RWPE2 (cell line): Measurements from ENCODE around the gene WDR43.

ENCODE experiments used
- ATAC-seq: fragments of 200-7000 bp; cut with Tn5 transposase; 3 replicates; pipeline ENCODE4 v1.9.1; 2021; ENCODE audit warnings: low read depth
- DNase-seq: peaks from one replicate; pipeline ENCODE4 v3.0.0-alpha.2; 2020; ENCODE audit warnings: low spot score
- H3K27ac ChIP-seq: fragments of 450-650 bp; 2 replicates; pipeline ENCODE4 v1.5.1; 2017; ENCODE audit warnings: mild to moderate bottlenecking; ENCODE audit not compliant: poor library complexity, severe bottlenecking
- H3K27me3 ChIP-seq: fragments of 250-450 bp; sonication (Bioruptor Pico); 2 replicates; pipeline ENCODE4 v1.5.1; 2021; ENCODE audit warnings: mild to moderate bottlenecking, moderate library complexity; ENCODE audit not compliant: insufficient read depth, poor library complexity, severe bottlenecking
- H3K36me3 ChIP-seq: fragments of 250-450 bp; sonication (Bioruptor Pico); 2 replicates; pipeline ENCODE4 v1.5.1; 2020; ENCODE audit warnings: low read depth, mild to moderate bottlenecking, moderate library complexity
- H3K4me1 ChIP-seq: fragments of 250-450 bp; sonication (Bioruptor Pico); 2 replicates; pipeline ENCODE4 v1.5.1; 2021; ENCODE audit warnings: mild to moderate bottlenecking, moderate library complexity; ENCODE audit not compliant: insufficient read depth, poor library complexity, severe bottlenecking
- H3K4me3 ChIP-seq: fragments of 250-450 bp; sonication (Bioruptor Pico); 2 replicates; pipeline ENCODE4 v1.5.1; 2021; ENCODE audit warnings: mild to moderate bottlenecking, moderate library complexity; ENCODE audit not compliant: severe bottlenecking
- H3K9me3 ChIP-seq: fragments of 250-450 bp; sonication (Bioruptor Pico); 2 replicates; pipeline ENCODE4 v1.5.1; 2021; ENCODE audit warnings: mild to moderate bottlenecking, moderate library complexity; ENCODE audit not compliant: severe bottlenecking
- CTCF ChIP-seq: fragments of 450-650 bp; IDR thresholded peaks from one replicate; pipeline ENCODE4 v1.5.1; 2017; ENCODE audit warnings: mild to moderate bottlenecking, moderate library complexity; ENCODE audit not compliant: poor library complexity, severe bottlenecking

The WDR43 gene

DNA sequence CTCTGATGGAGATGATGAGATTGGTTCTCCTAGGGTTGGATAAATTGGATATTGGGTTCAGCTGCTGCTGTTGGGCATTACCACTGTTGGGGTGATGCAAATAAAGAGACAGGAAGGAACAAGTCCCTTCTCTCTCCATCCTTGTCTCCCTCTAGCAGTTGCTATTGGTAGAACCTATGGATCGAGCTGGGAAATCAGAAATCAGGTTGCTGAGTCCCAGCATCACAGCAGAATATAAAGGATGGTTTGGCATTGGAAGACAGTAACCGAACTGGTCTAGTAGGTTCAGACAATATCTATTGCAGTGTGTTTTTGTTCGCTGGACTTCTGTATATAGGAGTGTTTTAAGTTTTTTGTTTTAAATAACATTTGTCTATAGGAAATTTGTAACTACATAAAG is 8.1 kb downstream of the WDR43 start:
- H3K27me3 ChIP-seq, result no peaks in the 10 kb centered on the region
- peaks cover 76% of the 10 kb centered on the region for H3K36me3 ChIP-seq
- H3K4me1 ChIP-seq, result peaks cover 25% of the 10 kb centered on the region
- H3K9me3 ChIP-seq, result no peaks in the 10 kb centered on the region
- H3K4me3 ChIP-seq, result no peak overlapping the region
- no peak for TF ChIP-seq CTCF
- H3K27ac ChIP-seq, result no peak overlapping the region
- DNase-seq (no peak), ATAC-seq (no peak)

GRCh38 chr2:28904295-28904694 is 9.8 kb downstream of the WDR43 start:
- DNase-seq, result no peak
- H3K36me3 ChIP-seq, result peaks cover 92% of the 10 kb centered on the region
- TF ChIP-seq CTCF, result no peak
- no peaks in the 10 kb centered on the region for H3K27me3 ChIP-seq
- peaks cover 12% of the 10 kb centered on the region for H3K4me1 ChIP-seq
- peak; percentile 68 for ATAC-seq
- no peak overlapping the region for H3K4me3 ChIP-seq
- no peak overlapping the region for H3K27ac ChIP-seq
- no peaks in the 10 kb centered on the region for H3K9me3 ChIP-seq

DNA sequence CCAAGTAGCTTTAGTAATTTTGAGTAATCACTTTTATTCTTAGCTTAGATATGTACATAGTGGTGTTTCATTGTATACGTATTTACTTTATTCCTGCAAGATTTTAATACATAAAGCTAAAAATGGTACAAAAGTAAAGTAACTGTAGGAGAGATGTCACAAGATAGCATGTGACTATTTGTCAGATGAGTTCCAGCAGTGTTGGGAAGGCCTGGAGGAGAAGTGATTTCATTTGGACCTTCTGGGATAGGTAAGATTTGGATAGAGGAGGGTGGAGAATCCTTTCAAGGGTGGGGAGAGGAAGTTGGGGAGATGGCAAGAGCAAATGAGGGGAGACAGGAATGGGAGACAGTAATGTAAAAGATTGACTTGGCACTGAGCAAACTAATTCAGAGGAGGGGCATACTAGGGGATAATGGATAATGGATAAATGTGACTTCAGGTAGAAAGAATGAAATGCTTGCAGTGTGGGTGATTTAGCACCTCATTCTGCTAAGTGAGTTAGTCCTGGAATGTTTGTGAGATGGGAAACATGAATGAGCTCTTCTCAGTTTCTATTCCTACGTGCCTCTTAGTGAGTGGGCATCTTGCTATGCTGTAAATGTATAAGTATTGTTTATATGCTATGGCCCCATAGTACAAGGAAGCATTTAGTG is 10.5 kb downstream of the WDR43 start:
- Histone ChIP-seq H3K27ac (no peak overlapping the region), H3K9me3 (no peaks in the 10 kb centered on the region), H3K4me3 (no peak overlapping the region), H3K27me3 (no peaks in the 10 kb centered on the region), H3K4me1 (peaks cover 12% of the 10 kb centered on the region), H3K36me3 (peaks cover 95% of the 10 kb centered on the region)
- ATAC-seq (no peak), DNase-seq (no peak)
- no peak for TF ChIP-seq CTCF

GRCh38 chr2:28905533-28905932 is 11.1 kb downstream of the WDR43 start:
- H3K27ac ChIP-seq, result no peak overlapping the region
- no peak overlapping the region for H3K4me3 ChIP-seq
- no peak for TF ChIP-seq CTCF
- H3K36me3 ChIP-seq, result peaks cover 96% of the 10 kb centered on the region
- ATAC-seq (no peak), DNase-seq (no peak)
- H3K4me1 ChIP-seq, result peaks cover 12% of the 10 kb centered on the region
- H3K9me3 ChIP-seq, result no peaks in the 10 kb centered on the region
- no peaks in the 10 kb centered on the region for H3K27me3 ChIP-seq

DNA sequence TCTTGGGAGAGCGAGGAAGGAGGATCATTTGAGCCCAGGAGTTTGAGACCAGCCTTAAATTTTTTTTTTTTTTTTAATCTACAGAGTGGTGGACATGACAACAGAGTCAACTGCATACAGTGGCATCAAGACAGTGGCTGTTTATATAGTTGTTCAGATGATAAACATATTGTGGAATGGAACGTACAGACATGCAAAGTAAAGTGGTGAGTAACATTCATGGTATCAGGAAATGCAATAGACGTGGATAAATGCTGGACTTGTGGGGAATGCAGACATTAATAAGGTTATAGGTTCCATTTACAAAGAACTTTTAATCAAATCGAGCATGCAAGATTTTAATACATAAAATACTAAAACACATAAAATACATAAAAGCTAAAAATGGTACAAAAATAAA is 11.9 kb downstream of the WDR43 start:
- H3K9me3 ChIP-seq, result no peaks in the 10 kb centered on the region
- peaks cover 96% of the 10 kb centered on the region for H3K36me3 ChIP-seq
- H3K4me1 ChIP-seq, result peaks cover 12% of the 10 kb centered on the region
- TF ChIP-seq CTCF, result no peak
- H3K27ac ChIP-seq, result no peak overlapping the region
- DNase-seq (no peak), ATAC-seq (no peak)
- no peaks in the 10 kb centered on the region for H3K27me3 ChIP-seq
- no peak overlapping the region for H3K4me3 ChIP-seq
